GM12878 (cell line): Measurements from ENCODE around the gene SBF1. TPM values are rescaled to one million over a fixed set of nuclear protein-coding genes. Genes with fewer than 3 reads are reported as not detected.

Source experiments
- ATAC-seq: fragments of 200-7000 bp; cut with Tn5 transposase; 3 replicates; pipeline ENCODE4 v1.9.1; 2020; ENCODE audit warnings: mild to moderate bottlenecking, moderate library complexity
- BruUV-seq: library from RNA; stranded (reverse); fragments of 400-500 nt; replicated peaks from 2 replicates; lab custom pipeline; 2021; lab: Mats Ljungman, UMichigan
- CTCF ChIA-PET: fragments of 300-600 bp; sonication (Branson Sonifier 250); formaldehyde crosslinking; extraction: SDS; loops from one replicate; lab custom pipeline; 2021; ENCODE audit warnings: inconsistent platforms; lab: Yijun Ruan, JAX
- POLR2A ChIA-PET: fragments of 350-600 bp; formaldehyde crosslinking; extraction: SDS; loops from one replicate; lab custom pipeline; 2021; ENCODE audit warnings: inconsistent platforms; lab: Charles Lee
- RAD21 ChIA-PET: fragments of 300-600 bp; sonication (Branson Sonifier 250); formaldehyde crosslinking; loops from one replicate; lab custom pipeline; 2023; ENCODE audit warnings: antibody characterized with exemption; ENCODE audit not compliant: unreplicated experiment; lab: Charles Lee
- SMC1A ChIA-PET: fragments of 300-600 bp; sonication (Branson Sonifier 250); formaldehyde crosslinking; loops from one replicate; lab custom pipeline; 2023; ENCODE audit not compliant: unreplicated experiment, uncharacterized antibody; lab: Charles Lee
- DNase-seq: peaks from one replicate; pipeline ENCODE4 v3.0.0-alpha.2; 2011; ENCODE audit warnings: low read depth, low spot score
- FAIRE-seq: peaks from 3 replicates; lab custom pipeline; 2011; peaks lifted over from hg19 to GRCh38; lab: Jason Lieb, UNC
- H2AFZ ChIP-seq: 2 replicates; pipeline ENCODE4 v1.6.0; 2011; ENCODE audit warnings: low read depth, low read length, control low read depth; ENCODE audit not compliant: control insufficient read depth
- H3K27ac ChIP-seq: 2 replicates; pipeline ENCODE4 v1.5.1; 2011; ENCODE audit warnings: control low read depth; ENCODE audit not compliant: control insufficient read depth, insufficient read depth
- H3K27me3 ChIP-seq, 2 experiments: replicated peaks in 1 of 2; 2 replicates each; pipeline versions ENCODE4 v1.6.0 to v1.6.1; 2011; ENCODE audit warnings: low read length in 1 of 2; ENCODE audit not compliant: control insufficient read depth in 2 of 2, insufficient read depth in 2 of 2
- H3K36me3 ChIP-seq, 2 experiments: 2 replicates each; pipeline ENCODE4 v1.5.1; 2011; ENCODE audit warnings: low read length in 1 of 2; ENCODE audit not compliant: control insufficient read depth in 2 of 2, insufficient read depth in 2 of 2
- H3K4me1 ChIP-seq: 2 replicates; pipeline ENCODE4 v1.6.1; 2011; ENCODE audit warnings: mild to moderate bottlenecking, low read length, moderate library complexity, mixed read lengths; ENCODE audit not compliant: control insufficient read depth, insufficient read depth
- H3K4me2 ChIP-seq: 2 replicates; pipeline ENCODE4 v1.6.0; 2011; ENCODE audit warnings: control low read depth; ENCODE audit not compliant: control insufficient read depth, insufficient read depth
- H3K4me3 ChIP-seq: fragments of 200-600 bp; sonication (generic); 2 replicates; pipeline ENCODE4 v1.5.1; 2016
- H3K79me2 ChIP-seq: 2 replicates; pipeline ENCODE4 v1.6.0; 2011; ENCODE audit warnings: low read length; ENCODE audit not compliant: control insufficient read depth, insufficient read depth
- H3K9ac ChIP-seq: 2 replicates; pipeline ENCODE4 v1.8.0; 2011; ENCODE audit warnings: low read length, control low read depth, mixed read lengths; ENCODE audit not compliant: control insufficient read depth, insufficient read depth
- H3K9me3 ChIP-seq: replicated peaks from 3 replicates; pipeline ENCODE4 v1.5.1; 2011; ENCODE audit warnings: mild to moderate bottlenecking, low read length; ENCODE audit not compliant: control insufficient read depth, insufficient read depth
- H4K20me1 ChIP-seq: 2 replicates; pipeline ENCODE4 v1.6.0; 2011; ENCODE audit not compliant: control insufficient read depth, insufficient read depth
- EP300 ChIP-seq, 2 experiments: fragments of 150-350 bp in 1 of 2; IDR thresholded peaks; 2 replicates each; pipeline ENCODE4 v1.6.1; 2011 to 2012; ENCODE audit warnings: low read depth in 2 of 2, low read length in 2 of 2, borderline replicate concordance in 1 of 2, improper control_type of control experiment in 1 of 2, inconsistent platforms in 1 of 2; ENCODE audit not compliant: control insufficient read depth in 1 of 2
- POLR2AphosphoS2 ChIP-seq: IDR thresholded peaks from 2 replicates; pipeline ENCODE4 v1.6.1; 2011; ENCODE audit warnings: low read depth, mild to moderate bottlenecking, low read length, improper control_type of control experiment, moderate library complexity
- POLR2AphosphoS5 ChIP-seq: IDR thresholded peaks from 2 replicates; pipeline ENCODE4 v1.6.1; 2011; ENCODE audit warnings: mild to moderate bottlenecking, low read length, inconsistent platforms
- SMAD5 ChIP-seq: IDR thresholded peaks from 2 replicates; pipeline ENCODE4 v1.6.1; 2016; ENCODE audit warnings: antibody characterized with exemption, low read depth
- STAT1 ChIP-seq: fragments of 450-650 bp; conservative IDR thresholded peaks from 2 replicates; pipeline ENCODE4 v1.6.1; 2014; ENCODE audit warnings: antibody characterized with exemption, mild to moderate bottlenecking
- WGBS: methylation state at CpG from one replicate; pipeline ENCODE4 v1.1.6; 2016; ENCODE audit warnings: low lambda C conversion rate; ENCODE audit not compliant: insufficient replicate concordance, insufficient coverage; ENCODE audit errors: missing lambda C conversion rate; 5-methylcytosine and 5-hydroxymethylcytosine counted together
- in situ Hi-C: fragments of 300-500 bp; cut with MboI; formaldehyde crosslinking; loops from 9 replicates; pipeline ENCODE4 v1.14.3; 2018; ENCODE audit warnings: mixed read lengths
- intact Hi-C: fragments of 100-400 bp; cut with micrococcal nuclease; formaldehyde crosslinking; loops from one replicate; pipeline ENCODE4 v1.14.2; 2022; ENCODE audit not compliant: unreplicated experiment
- polyA plus RNA-seq, 11 experiments: library from polyadenylated mRNA; depleted of rRNA in 4 of 11; unstranded in 6 of 11; stranded (reverse) in 5 of 11; fragments of >200 nt; fragmentation: Nextera tagmentation in 4 of 11; fragmentation: Illumina TruSeq in 1 of 11; extraction: Ambion mirVana in 4 of 11; extraction: Trizol in 1 of 11; gene quantifications; 1 replicate in 1 of 11; 2 replicates in 10 of 11; pipeline versions ENCODE4 v1.2.1 to v1.2.3, GENCODE V29; 2011 to 2016; ENCODE audit warnings: inconsistent platforms in 2 of 11, missing spikeins in 2 of 11, low read depth in 1 of 11
- total RNA-seq, 4 experiments: library from RNA; depleted of rRNA in 3 of 4; stranded (reverse); fragments of >200 nt in 3 of 4; fragmentation: Illumina TruSeq in 1 of 4; extraction: Trizol in 1 of 4; gene quantifications; 2 replicates each; pipeline versions ENCODE4 v1.2.1 to v1.2.3, GENCODE V29; 2013 to 2021
- TF ChIP-seq, protein P1 (sequence below): IDR thresholded peaks from 2 replicates; pipeline ENCODE4 v1.6.1; 2012; ENCODE audit warnings: improper control_type of control experiment, low read depth, low read length; ENCODE audit not compliant: insufficient replicate concordance

Gene SBF1
- total and polyA plus RNA-seq, 10 of the 15 experiments (the other 5 are each of a cell fraction or from before 2014, with no cell fraction given): 0.23 to 95.0 (median 17.8) TPM

DNA sequence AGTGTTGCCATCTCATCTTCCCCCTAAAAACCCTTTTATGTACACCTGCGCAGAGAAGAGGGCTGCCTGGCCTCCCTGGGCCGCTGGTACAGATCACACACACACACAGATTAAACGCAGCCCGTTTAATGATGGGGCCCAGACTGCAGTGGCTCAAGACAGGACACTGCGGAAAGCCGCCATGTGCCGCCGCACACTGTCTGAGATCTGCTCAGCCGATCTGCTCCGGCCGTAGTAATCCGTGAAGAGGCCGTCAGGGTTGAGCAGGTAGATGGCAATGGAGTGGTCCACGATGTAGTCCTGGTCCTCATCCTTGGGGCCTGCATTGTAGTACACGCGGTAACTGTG, 48.6 kb upstream of the SBF1 start:
- ChIA-PET POLR2A (interaction anchor here (4.9 kb wide), 1 partner anchor 14 kb away, joined by 84 read pairs; the partner anchor contains the start of genes LMF2 and NCAPH2), CTCF (interaction anchor here (1.5 kb wide), 1 partner anchor 14 kb away, joined by 4 read pairs; no protein-coding TSS in a partner anchor), RAD21 (interaction anchor here (4.4 kb wide), 1 partner anchor 15 kb away, joined by 64 read pairs; the partner anchor contains the start of genes LMF2 and NCAPH2), SMC1A (interaction anchor here (1.2 kb wide), 1 partner anchor 15 kb away, joined by 3 read pairs; no protein-coding TSS in a partner anchor)
- Histone ChIP-seq H3K36me3 (peaks cover 5 to 38% of the 10 kb centered on the region in 2 experiments; a peak in 3 of 4 replicates), H3K4me2 (no peak overlapping the region), H4K20me1 (no peaks in the 10 kb centered on the region), H3K27me3 (no peaks in the 10 kb centered on the region), H3K79me2 (peaks cover 34% of the 10 kb centered on the region), H3K9ac (no peak overlapping the region), H3K9me3 (no peaks in the 10 kb centered on the region), H3K4me3 (no peak overlapping the region), H3K27ac (no peak overlapping the region), H2AFZ (no peak overlapping the region), H3K4me1 (peaks cover 9% of the 10 kb centered on the region)
- in situ Hi-C loops (no loop called here), intact Hi-C loops (no loop called here)
- 97% methylated on average over 16 of the region's 16 CpGs for WGBS
- DNase-seq: no peak
- no peak for FAIRE-seq
- no peak for ATAC-seq
- BruUV-seq: no TSS peak
- TF ChIP-seq SMAD5 (no peak), STAT1 (no peak), POLR2AphosphoS5 (peak; percentile 23), EP300 (IDR thresholded peaks at IDR 0.05; ENCODE audit: borderline replicate concordance in 1 of 2, control insufficient read depth in 1 of 2, low read depth in 2 of 2, low read length in 2 of 2) (no peak), POLR2AphosphoS2 (peak; percentile 25; the same call in 1 of the 2 replicates)
- TF ChIP-seq, protein P1, sequence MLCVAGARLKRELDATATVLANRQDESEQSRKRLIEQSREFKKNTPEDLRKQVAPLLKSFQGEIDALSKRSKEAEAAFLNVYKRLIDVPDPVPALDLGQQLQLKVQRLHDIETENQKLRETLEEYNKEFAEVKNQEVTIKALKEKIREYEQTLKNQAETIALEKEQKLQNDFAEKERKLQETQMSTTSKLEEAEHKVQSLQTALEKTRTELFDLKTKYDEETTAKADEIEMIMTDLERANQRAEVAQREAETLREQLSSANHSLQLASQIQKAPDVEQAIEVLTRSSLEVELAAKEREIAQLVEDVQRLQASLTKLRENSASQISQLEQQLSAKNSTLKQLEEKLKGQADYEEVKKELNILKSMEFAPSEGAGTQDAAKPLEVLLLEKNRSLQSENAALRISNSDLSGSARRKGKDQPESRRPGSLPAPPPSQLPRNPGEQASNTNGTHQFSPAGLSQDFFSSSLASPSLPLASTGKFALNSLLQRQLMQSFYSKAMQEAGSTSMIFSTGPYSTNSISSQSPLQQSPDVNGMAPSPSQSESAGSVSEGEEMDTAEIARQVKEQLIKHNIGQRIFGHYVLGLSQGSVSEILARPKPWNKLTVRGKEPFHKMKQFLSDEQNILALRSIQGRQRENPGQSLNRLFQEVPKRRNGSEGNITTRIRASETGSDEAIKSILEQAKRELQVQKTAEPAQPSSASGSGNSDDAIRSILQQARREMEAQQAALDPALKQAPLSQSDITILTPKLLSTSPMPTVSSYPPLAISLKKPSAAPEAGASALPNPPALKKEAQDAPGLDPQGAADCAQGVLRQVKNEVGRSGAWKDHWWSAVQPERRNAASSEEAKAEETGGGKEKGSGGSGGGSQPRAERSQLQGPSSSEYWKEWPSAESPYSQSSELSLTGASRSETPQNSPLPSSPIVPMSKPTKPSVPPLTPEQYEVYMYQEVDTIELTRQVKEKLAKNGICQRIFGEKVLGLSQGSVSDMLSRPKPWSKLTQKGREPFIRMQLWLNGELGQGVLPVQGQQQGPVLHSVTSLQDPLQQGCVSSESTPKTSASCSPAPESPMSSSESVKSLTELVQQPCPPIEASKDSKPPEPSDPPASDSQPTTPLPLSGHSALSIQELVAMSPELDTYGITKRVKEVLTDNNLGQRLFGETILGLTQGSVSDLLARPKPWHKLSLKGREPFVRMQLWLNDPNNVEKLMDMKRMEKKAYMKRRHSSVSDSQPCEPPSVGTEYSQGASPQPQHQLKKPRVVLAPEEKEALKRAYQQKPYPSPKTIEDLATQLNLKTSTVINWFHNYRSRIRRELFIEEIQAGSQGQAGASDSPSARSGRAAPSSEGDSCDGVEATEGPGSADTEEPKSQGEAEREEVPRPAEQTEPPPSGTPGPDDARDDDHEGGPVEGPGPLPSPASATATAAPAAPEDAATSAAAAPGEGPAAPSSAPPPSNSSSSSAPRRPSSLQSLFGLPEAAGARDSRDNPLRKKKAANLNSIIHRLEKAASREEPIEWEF: no peak
